Measurements from ENCODE around the gene KRTAP1-1. TPM values are rescaled to one million over a fixed set of nuclear protein-coding genes. Genes with fewer than 3 reads are reported as not detected.

Gene KRTAP1-1
- polyA plus RNA-seq, 4 donors: not detected

Other genes with a start within 250 kb of the KRTAP1-1 start
- gene KRT28, start 241.5 kb downstream of the KRTAP1-1 start, polyA plus RNA-seq (ENCODE audit: insufficient read length in 4 of 4): not detected
- gene KRT10, start 218.8 kb downstream of the KRTAP1-1 start, polyA plus RNA-seq (ENCODE audit: insufficient read length in 4 of 4): 10 to 100 TPM; 41.1 to 72.4 (median 42.9) TPM
- gene KRT12, start 174.2 kb downstream of the KRTAP1-1 start, polyA plus RNA-seq (ENCODE audit: insufficient read length in 4 of 4): under 1 TPM in 1 of 4 donors, not detected in 3; 0.28 TPM
- gene KRT20, start 156.2 kb downstream of the KRTAP1-1 start, polyA plus RNA-seq (ENCODE audit: insufficient read length in 4 of 4): under 1 TPM in 2 of 4 donors, not detected in 2; 0.20 to 0.24 TPM
- gene KRT23, start 103.8 kb downstream of the KRTAP1-1 start, polyA plus RNA-seq (ENCODE audit: insufficient read length in 4 of 4): 1 to 10 TPM in 3 of 4 donors, under 1 TPM in 1; 0.57 to 2.3 (median 1.6) TPM
- gene KRT39, start 74.5 kb downstream of the KRTAP1-1 start, polyA plus RNA-seq (ENCODE audit: insufficient read length in 4 of 4): under 1 TPM in 1 of 4 donors, not detected in 3; 0.09 TPM
- gene KRT40, start 57.1 kb downstream of the KRTAP1-1 start, polyA plus RNA-seq (ENCODE audit: insufficient read length in 4 of 4): under 1 TPM in 1 of 4 donors, not detected in 3; 0.08 TPM
- not detected for gene KRTAP3-3, start 47.3 kb downstream of the KRTAP1-1 start, polyA plus RNA-seq (ENCODE audit: insufficient read length in 4 of 4)
- gene KRTAP3-2, start 41.5 kb downstream of the KRTAP1-1 start, polyA plus RNA-seq (ENCODE audit: insufficient read length in 4 of 4): not detected
- not detected for gene KRTAP3-1, start 32.3 kb downstream of the KRTAP1-1 start, polyA plus RNA-seq (ENCODE audit: insufficient read length in 4 of 4)
- not detected for gene KRTAP1-5, start 14.2 kb downstream of the KRTAP1-1 start, polyA plus RNA-seq (ENCODE audit: insufficient read length in 4 of 4)
- gene KRTAP1-4, start 11.3 kb downstream of the KRTAP1-1 start, polyA plus RNA-seq (ENCODE audit: insufficient read length in 4 of 4): not detected
- gene KRTAP1-3, start 6.6 kb downstream of the KRTAP1-1 start, polyA plus RNA-seq (ENCODE audit: insufficient read length in 4 of 4): not detected
- not detected for gene KRTAP2-1, start 5.9 kb upstream of the KRTAP1-1 start, polyA plus RNA-seq (ENCODE audit: insufficient read length in 4 of 4)
- not detected for gene KRTAP2-2, start 13.8 kb upstream of the KRTAP1-1 start, polyA plus RNA-seq (ENCODE audit: insufficient read length in 4 of 4)
- gene KRTAP2-3, start 18.7 kb upstream of the KRTAP1-1 start, polyA plus RNA-seq (ENCODE audit: insufficient read length in 4 of 4): not detected
- gene KRTAP2-4, start 24.4 kb upstream of the KRTAP1-1 start, polyA plus RNA-seq (ENCODE audit: insufficient read length in 4 of 4): not detected
- not detected for gene KRTAP4-7, start 42.7 kb upstream of the KRTAP1-1 start, polyA plus RNA-seq (ENCODE audit: insufficient read length in 4 of 4)
- not detected for gene KRTAP4-8, start 56.7 kb upstream of the KRTAP1-1 start, polyA plus RNA-seq (ENCODE audit: insufficient read length in 4 of 4)
- not detected for gene KRTAP4-16, start 60.8 kb upstream of the KRTAP1-1 start, polyA plus RNA-seq (ENCODE audit: insufficient read length in 4 of 4)
- not detected for gene KRTAP4-9, start 63.9 kb upstream of the KRTAP1-1 start, polyA plus RNA-seq (ENCODE audit: insufficient read length in 4 of 4)
- not detected for gene KRTAP4-11, start 76.9 kb upstream of the KRTAP1-1 start, polyA plus RNA-seq (ENCODE audit: insufficient read length in 4 of 4)
- gene KRTAP4-12, start 82.7 kb upstream of the KRTAP1-1 start, polyA plus RNA-seq (ENCODE audit: insufficient read length in 4 of 4): not detected
- not detected for gene KRTAP4-6, start 99.1 kb upstream of the KRTAP1-1 start, polyA plus RNA-seq (ENCODE audit: insufficient read length in 4 of 4)
- gene KRTAP4-5, start 108.4 kb upstream of the KRTAP1-1 start, polyA plus RNA-seq (ENCODE audit: insufficient read length in 4 of 4): not detected
- gene KRTAP4-4, start 119.3 kb upstream of the KRTAP1-1 start, polyA plus RNA-seq (ENCODE audit: insufficient read length in 4 of 4): not detected
- not detected for gene KRTAP4-3, start 126.8 kb upstream of the KRTAP1-1 start, polyA plus RNA-seq (ENCODE audit: insufficient read length in 4 of 4)
- not detected for gene KRTAP4-2, start 136.8 kb upstream of the KRTAP1-1 start, polyA plus RNA-seq (ENCODE audit: insufficient read length in 4 of 4)
- not detected for gene KRTAP4-1, start 143.5 kb upstream of the KRTAP1-1 start, polyA plus RNA-seq (ENCODE audit: insufficient read length in 4 of 4)
- gene KRTAP9-1, start 148.4 kb upstream of the KRTAP1-1 start, polyA plus RNA-seq (ENCODE audit: insufficient read length in 4 of 4): not detected
- gene KRTAP9-2, start 185.2 kb upstream of the KRTAP1-1 start, polyA plus RNA-seq (ENCODE audit: insufficient read length in 4 of 4): not detected
- not detected for gene KRTAP9-3, start 191.0 kb upstream of the KRTAP1-1 start, polyA plus RNA-seq (ENCODE audit: insufficient read length in 4 of 4)
- not detected for gene KRTAP9-8, start 196.5 kb upstream of the KRTAP1-1 start, polyA plus RNA-seq (ENCODE audit: insufficient read length in 4 of 4)
- gene KRTAP9-4, start 208.2 kb upstream of the KRTAP1-1 start, polyA plus RNA-seq (ENCODE audit: insufficient read length in 4 of 4): not detected
- gene KRTAP9-9, start 213.9 kb upstream of the KRTAP1-1 start, polyA plus RNA-seq (ENCODE audit: insufficient read length in 4 of 4): not detected
- gene KRTAP9-6, start 223.9 kb upstream of the KRTAP1-1 start, polyA plus RNA-seq (ENCODE audit: insufficient read length in 4 of 4): under 1 TPM in 3 of 4 donors, not detected in 1; 0.09 to 0.14 (median 0.10) TPM
- gene KRTAP9-7, start 234.2 kb upstream of the KRTAP1-1 start, polyA plus RNA-seq (ENCODE audit: insufficient read length in 4 of 4): not detected